ENCODE results near the gene ATP8B4.
"Not testable (repeated sequence)": the region's sequence is repeated elsewhere in the genome, so short reads cannot be mapped to it uniquely, and the experiment has no call there.

Gene ATP8B4

DNA sequence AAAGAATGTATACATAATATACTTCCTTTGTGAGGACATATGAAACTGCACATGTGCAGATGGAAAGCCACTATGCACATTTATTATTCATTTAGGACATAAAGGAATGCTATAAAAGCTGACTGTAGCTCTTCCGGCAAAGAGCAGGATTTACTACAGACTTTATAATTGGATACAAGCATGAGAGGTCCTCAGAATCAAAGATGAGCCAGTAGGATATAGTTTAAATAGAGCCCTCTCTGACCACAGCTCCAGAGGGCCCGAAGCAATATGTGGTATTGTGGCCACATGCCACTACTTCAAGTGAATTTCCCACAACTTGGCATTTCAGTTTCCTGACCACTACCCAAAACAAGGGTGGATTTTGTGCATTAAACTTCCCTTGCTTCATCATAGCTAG, 140.9 kb downstream of the ATP8B4 start:
- H3K27ac Mint-ChIP-seq: no peak overlapping the region
- no peak for DNase-seq
- H3K9me3 Mint-ChIP-seq: no peaks in the 10 kb centered on the region
- ATAC-seq: no peak
- peaks cover 4% of the 10 kb centered on the region for H3K27me3 Mint-ChIP-seq
- H3K36me3 Mint-ChIP-seq (ENCODE audit: low read depth): peaks cover 2% of the 10 kb centered on the region
- no peaks in the 10 kb centered on the region for H3K4me1 Mint-ChIP-seq
- H3K4me3 Mint-ChIP-seq: no peak overlapping the region

- no peaks in the 10 kb centered on the region for H3K9me3 Mint-ChIP-seq
- ATAC-seq (no peak), DNase-seq (no peak)
- H3K36me3 Mint-ChIP-seq (ENCODE audit: low read depth): peaks cover 2% of the 10 kb centered on the region
- H3K4me3 Mint-ChIP-seq: no peak overlapping the region
- no peaks in the 10 kb centered on the region for H3K4me1 Mint-ChIP-seq
- peaks cover 4% of the 10 kb centered on the region for H3K27me3 Mint-ChIP-seq
- H3K27ac Mint-ChIP-seq: no peak overlapping the region
These were observed 141.7 kb downstream of the ATP8B4 start for GRCh38 chr15:49977306-49977705.

DNA sequence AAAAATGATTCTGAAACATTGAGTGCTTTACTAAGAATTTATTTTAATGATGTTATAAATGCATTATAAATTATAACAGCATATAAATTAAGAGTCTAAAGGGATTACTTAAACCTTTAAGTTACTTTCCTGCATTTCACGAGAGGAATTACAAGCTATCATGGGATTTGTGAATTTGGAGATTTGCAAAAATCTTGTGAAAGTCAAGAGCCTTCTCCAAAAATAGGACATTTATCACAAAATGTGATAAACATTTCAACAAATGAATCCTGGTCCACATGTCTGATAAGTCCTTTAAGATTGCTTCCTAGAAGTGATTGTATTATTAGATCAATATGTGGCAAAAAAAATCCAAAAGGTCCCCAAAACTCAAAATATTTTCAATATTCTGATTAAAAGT, 154.5 kb downstream of the ATP8B4 start:
- Mint-ChIP-seq H3K27ac (no peak overlapping the region), H3K4me3 (no peak overlapping the region), H3K9me3 (peaks cover 3% of the 10 kb centered on the region), H3K36me3 (ENCODE audit: low read depth) (no peaks in the 10 kb centered on the region), H3K27me3 (peaks cover 2% of the 10 kb centered on the region), H3K4me1 (no peaks in the 10 kb centered on the region)
- DNase-seq (no peak), ATAC-seq (no peak)

DNA sequence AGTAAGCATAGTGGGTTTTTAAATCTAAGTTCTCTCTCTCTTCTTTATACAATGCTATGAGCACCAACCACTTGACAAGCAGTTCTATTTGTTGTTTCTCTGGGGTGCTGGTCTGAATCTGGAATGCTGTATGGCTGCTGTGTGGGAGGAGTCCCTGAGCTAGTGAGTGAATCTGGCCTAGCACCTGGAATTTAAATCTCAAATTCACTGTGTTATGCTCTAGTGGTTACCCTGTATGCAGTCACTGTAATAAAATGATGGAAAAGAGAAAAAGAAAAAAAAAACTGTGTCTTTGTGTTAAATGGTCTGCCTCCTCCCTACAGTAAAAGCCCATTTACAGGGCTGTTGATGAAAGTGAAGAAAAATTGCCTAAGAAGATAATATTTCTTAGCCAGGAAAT, 155.0 kb downstream of the ATP8B4 start:
- H3K27me3 Mint-ChIP-seq: peaks cover 2% of the 10 kb centered on the region
- no peak overlapping the region for H3K27ac Mint-ChIP-seq
- no peak overlapping the region for H3K4me3 Mint-ChIP-seq
- ATAC-seq (no peak), DNase-seq (no peak)
- peaks cover 5% of the 10 kb centered on the region for H3K9me3 Mint-ChIP-seq
- H3K36me3 Mint-ChIP-seq (ENCODE audit: low read depth): no peaks in the 10 kb centered on the region
- H3K4me1 Mint-ChIP-seq: no peaks in the 10 kb centered on the region

DNA sequence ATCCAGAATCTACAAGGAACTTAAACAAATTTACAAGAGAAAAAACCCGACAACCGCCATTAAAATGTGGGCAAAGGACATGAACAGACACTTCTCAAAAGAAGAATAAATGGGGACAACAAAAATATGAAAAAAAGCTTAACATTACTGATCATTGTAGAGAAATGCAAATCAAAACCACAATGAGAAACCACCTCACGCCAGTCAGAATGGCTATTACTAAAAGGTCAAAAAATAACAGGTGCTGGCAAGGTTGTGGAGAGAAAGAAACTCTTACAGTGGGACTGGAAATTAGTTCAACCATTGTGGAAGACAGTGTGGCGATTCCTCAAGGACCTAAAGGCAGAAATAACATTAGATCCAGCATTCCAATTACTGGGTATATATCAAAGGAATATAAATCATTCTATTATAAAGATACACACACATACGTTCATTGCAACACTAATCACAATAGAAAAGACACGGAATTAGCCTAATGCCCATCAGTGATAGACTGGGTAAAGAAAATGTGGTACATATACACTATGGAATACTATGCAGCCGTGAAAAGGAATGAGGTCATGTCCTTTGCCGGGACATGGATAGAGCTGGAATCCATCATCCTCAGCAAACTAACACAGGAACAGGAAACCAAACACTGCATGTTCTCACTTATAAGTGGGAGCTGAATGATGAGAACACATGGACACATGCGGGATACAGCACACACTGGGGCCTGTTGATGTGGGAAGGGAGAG, 155.8 kb downstream of the ATP8B4 start:
- H3K27ac Mint-ChIP-seq; H3K4me1 Mint-ChIP-seq; DNase-seq; H3K4me3 Mint-ChIP-seq; ATAC-seq; H3K9me3 Mint-ChIP-seq; H3K27me3 Mint-ChIP-seq; H3K36me3 Mint-ChIP-seq (ENCODE audit: low read depth): not testable (repeated sequence)

- Mint-ChIP-seq H3K4me1 (no peaks in the 10 kb centered on the region), H3K9me3 (peaks cover 8% of the 10 kb centered on the region), H3K4me3 (no peak overlapping the region), H3K27me3 (peaks cover 2% of the 10 kb centered on the region), H3K36me3 (ENCODE audit: low read depth) (no peaks in the 10 kb centered on the region), H3K27ac (no peak overlapping the region)
- no peak for DNase-seq
- no peak for ATAC-seq
These were observed 156.9 kb downstream of the ATP8B4 start for GRCh38 chr15:49962044-49962602.

GRCh38 chr15:49953421-49953820, 165.6 kb downstream of the ATP8B4 start:
- no peaks in the 10 kb centered on the region for H3K4me1 Mint-ChIP-seq
- ATAC-seq (no peak), DNase-seq (no peak)
- H3K27ac Mint-ChIP-seq: no peak overlapping the region
- H3K27me3 Mint-ChIP-seq: peaks cover 2% of the 10 kb centered on the region
- H3K9me3 Mint-ChIP-seq: peaks cover 16% of the 10 kb centered on the region
- peaks cover 2% of the 10 kb centered on the region for H3K36me3 Mint-ChIP-seq (ENCODE audit: low read depth)
- H3K4me3 Mint-ChIP-seq: no peak overlapping the region

DNA sequence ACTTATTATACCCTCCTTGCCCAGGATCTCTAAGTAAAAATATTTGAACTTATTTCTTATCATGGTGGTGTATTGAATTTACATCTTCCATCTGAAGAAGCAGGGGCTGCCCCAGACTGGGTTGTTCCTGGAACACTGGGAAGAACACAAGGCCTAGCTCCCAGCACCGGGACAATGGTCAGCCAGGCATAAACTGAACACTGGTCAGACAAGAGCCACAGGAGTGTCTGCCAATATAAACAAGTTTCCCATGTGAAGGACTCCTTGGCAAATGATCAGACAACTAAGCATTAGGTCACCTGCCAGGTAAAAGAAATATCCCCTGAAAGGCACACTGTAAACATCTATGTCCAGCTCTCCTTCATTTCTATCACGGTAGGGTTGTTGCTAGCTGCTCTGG, 172.4 kb downstream of the ATP8B4 start:
- Mint-ChIP-seq H3K36me3 (ENCODE audit: low read depth) (peaks cover 2% of the 10 kb centered on the region), H3K4me1 (no peaks in the 10 kb centered on the region), H3K9me3 (peaks cover 36% of the 10 kb centered on the region), H3K27me3 (no peaks in the 10 kb centered on the region), H3K27ac (no peak overlapping the region), H3K4me3 (no peak overlapping the region)
- ATAC-seq (no peak), DNase-seq (no peak)

DNA sequence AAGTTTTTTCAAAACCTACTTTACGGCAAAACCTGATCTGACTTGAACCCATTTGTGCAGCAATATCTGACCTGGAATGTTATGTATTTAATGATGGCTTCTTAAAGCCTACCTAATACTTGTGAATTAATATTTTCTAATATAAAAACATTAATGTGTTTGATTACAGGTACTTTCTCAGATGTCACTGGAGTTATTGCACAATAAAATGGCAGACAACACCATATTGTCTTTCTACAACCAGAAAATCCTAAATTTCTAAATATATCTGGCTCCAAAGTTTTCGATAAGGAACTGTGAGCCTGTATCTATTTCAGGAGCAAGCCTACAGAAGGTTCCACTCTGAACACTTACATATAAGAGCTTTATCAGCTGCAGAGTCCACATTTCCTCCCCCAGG, 184.5 kb downstream of the ATP8B4 start:
- Mint-ChIP-seq H3K36me3 (ENCODE audit: low read depth) (no peaks in the 10 kb centered on the region), H3K9me3 (peaks cover 10% of the 10 kb centered on the region), H3K4me3 (no peak overlapping the region), H3K27me3 (peaks cover 2% of the 10 kb centered on the region), H3K4me1 (no peaks in the 10 kb centered on the region), H3K27ac (no peak overlapping the region)
- DNase-seq: no peak
- ATAC-seq: no peak

GRCh38 chr15:49927189-49927861, 191.7 kb downstream of the ATP8B4 start:
- Mint-ChIP-seq H3K9me3 (no peaks in the 10 kb centered on the region), H3K4me3 (no peak overlapping the region), H3K27me3 (no peaks in the 10 kb centered on the region), H3K36me3 (ENCODE audit: low read depth) (no peaks in the 10 kb centered on the region), H3K4me1 (no peaks in the 10 kb centered on the region), H3K27ac (no peak overlapping the region)
- DNase-seq (no peak), ATAC-seq (no peak)

- no peak for DNase-seq
- no peak for ATAC-seq
- no peaks in the 10 kb centered on the region for H3K27me3 Mint-ChIP-seq
- H3K27ac Mint-ChIP-seq: no peak overlapping the region
- no peaks in the 10 kb centered on the region for H3K4me1 Mint-ChIP-seq
- H3K36me3 Mint-ChIP-seq (ENCODE audit: low read depth): no peaks in the 10 kb centered on the region
- no peaks in the 10 kb centered on the region for H3K9me3 Mint-ChIP-seq
- H3K4me3 Mint-ChIP-seq: no peak overlapping the region
These were observed 192.3 kb downstream of the ATP8B4 start for GRCh38 chr15:49926740-49927139.

DNA sequence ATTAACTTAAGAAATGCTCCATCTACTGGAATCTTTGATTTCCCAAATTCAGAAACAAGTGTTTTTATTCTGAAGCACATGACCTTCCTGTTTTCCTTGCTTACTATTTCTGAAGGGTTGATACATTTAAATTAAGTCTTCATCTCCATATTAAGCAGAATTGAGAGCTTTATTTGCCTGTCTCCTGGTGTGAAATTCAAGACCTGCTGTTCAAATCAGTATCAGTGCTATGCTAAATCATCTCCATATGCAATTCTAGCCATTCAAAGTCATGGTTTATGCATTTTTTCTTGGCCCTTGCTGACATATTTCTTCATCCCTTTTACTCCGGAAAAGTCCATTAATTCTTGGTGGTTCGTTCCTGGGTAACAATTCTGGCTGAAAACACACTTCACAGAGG, 195.4 kb downstream of the ATP8B4 start:
- H3K9me3 Mint-ChIP-seq: no peaks in the 10 kb centered on the region
- H3K4me1 Mint-ChIP-seq: no peaks in the 10 kb centered on the region
- H3K36me3 Mint-ChIP-seq (ENCODE audit: low read depth): no peaks in the 10 kb centered on the region
- H3K27ac Mint-ChIP-seq: no peak overlapping the region
- DNase-seq (no peak), ATAC-seq (no peak)
- no peak overlapping the region for H3K4me3 Mint-ChIP-seq
- no peaks in the 10 kb centered on the region for H3K27me3 Mint-ChIP-seq

- Mint-ChIP-seq H3K4me1 (no peaks in the 10 kb centered on the region), H3K27ac (no peak overlapping the region), H3K27me3 (no peaks in the 10 kb centered on the region), H3K36me3 (ENCODE audit: low read depth) (no peaks in the 10 kb centered on the region), H3K9me3 (no peaks in the 10 kb centered on the region), H3K4me3 (no peak overlapping the region)
- DNase-seq (no peak), ATAC-seq (no peak)
These were observed 200.0 kb downstream of the ATP8B4 start for GRCh38 chr15:49919034-49919433.

DNA sequence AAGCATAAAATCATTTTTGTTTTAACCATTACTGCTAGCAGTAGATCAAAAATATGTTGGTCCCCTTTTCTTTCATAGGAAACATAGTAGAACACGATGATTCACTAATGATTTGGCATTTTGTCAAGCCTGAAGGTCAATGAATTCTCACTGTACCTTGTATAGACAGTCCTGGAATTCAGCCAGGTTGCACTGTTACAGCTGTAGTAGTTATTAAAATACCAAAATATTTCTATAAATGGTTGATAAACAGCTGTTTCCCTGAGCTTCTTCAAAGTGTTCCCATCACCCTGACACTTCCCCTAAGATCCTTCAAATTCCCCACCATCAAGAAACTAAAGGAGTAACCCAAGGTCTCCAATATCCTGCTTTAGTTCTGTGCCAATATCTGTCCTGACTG, 200.9 kb downstream of the ATP8B4 start:
- Mint-ChIP-seq H3K27ac (no peak overlapping the region), H3K27me3 (no peaks in the 10 kb centered on the region), H3K4me3 (no peak overlapping the region), H3K36me3 (ENCODE audit: low read depth) (no peaks in the 10 kb centered on the region), H3K4me1 (no peaks in the 10 kb centered on the region), H3K9me3 (no peaks in the 10 kb centered on the region)
- no peak for DNase-seq
- ATAC-seq: no peak

- no peaks in the 10 kb centered on the region for H3K36me3 Mint-ChIP-seq (ENCODE audit: low read depth)
- DNase-seq: no peak
- ATAC-seq: no peak
- no peaks in the 10 kb centered on the region for H3K9me3 Mint-ChIP-seq
- no peaks in the 10 kb centered on the region for H3K27me3 Mint-ChIP-seq
- H3K27ac Mint-ChIP-seq: no peak overlapping the region
- H3K4me1 Mint-ChIP-seq: no peaks in the 10 kb centered on the region
- no peak overlapping the region for H3K4me3 Mint-ChIP-seq
These were observed 202.0 kb downstream of the ATP8B4 start for GRCh38 chr15:49916998-49917397.
